ENCODE results near the gene ASTN2. TPM values are rescaled to one million over a fixed set of nuclear protein-coding genes. Genes with fewer than 3 reads are reported as not detected.

Gene ASTN2
- total and polyA plus RNA-seq, 2 donors (not counting 3 experiments of a cell fraction or from before 2014, with no cell fraction given), result 1.0 to 1.9 TPM

- FAIRE-seq, result no peak
- Histone ChIP-seq H4K20me1 (replicated peaks; ENCODE audit: control insufficient read depth, extremely low read depth, insufficient read depth, low read length) (no peaks in the 10 kb centered on the region), H3K36me3 (ENCODE audit: control insufficient read depth in 2 of 2, extremely low read depth in 1 of 2, insufficient read depth in 2 of 2, low read length in 2 of 2) (no peaks in the 10 kb centered on the region), H3K79me2 (ENCODE audit: control insufficient read depth, insufficient read depth, low read length) (no peaks in the 10 kb centered on the region), H3K27ac (ENCODE audit: insufficient read depth, low read depth, low read length) (no peak overlapping the region), H3K9me1 (replicated peaks; ENCODE audit: control insufficient read depth, extremely low read depth, insufficient read depth, low read length) (no peaks in the 10 kb centered on the region), H3K4me1 (ENCODE audit: control insufficient read depth, extremely low read depth, insufficient read depth, low read length) (no peaks in the 10 kb centered on the region), H2AFZ (ENCODE audit: low read depth, low read length) (no peak overlapping the region), H3K9me3 (replicated peaks; ENCODE audit: control insufficient read depth, insufficient read depth, low read length) (no peaks in the 10 kb centered on the region), H3K27me3 (ENCODE audit: control insufficient read depth in 2 of 2, insufficient read depth in 2 of 2, low read length in 2 of 2) (no peaks in the 10 kb centered on the region), H3K4me2 (ENCODE audit: insufficient read depth, low read length) (no peak overlapping the region), H3K9ac (replicated peaks; ENCODE audit: extremely low read depth, insufficient read depth, low read length) (no peak overlapping the region), H3K4me3 (replicated peaks in 1 of 3; ENCODE audit: insufficient read depth in 1 of 3, low read depth in 1 of 3, low read length in 3 of 3) (no peak overlapping the region)
- dilution Hi-C loops (cut with MboI; ENCODE audit: extremely low pct_ligation_motif_present, low sequenced_read_pairs) (no loop called here), intact Hi-C loops (cut with micrococcal nuclease) (no loop called here)
- ChIA-PET CTCF (no interaction called here), POLR2A (no interaction called here)
- TF ChIP-seq CTCF (IDR thresholded peaks at IDR 0.05; ENCODE audit: extremely low read depth in 1 of 2, insufficient read depth in 1 of 2, low read depth in 1 of 2, low read length in 2 of 2) (no peak), POLR2AphosphoS5 (IDR thresholded peaks at IDR 0.05; ENCODE audit: insufficient read depth, low read depth, low read length) (no peak), EZH2 (IDR thresholded peaks at IDR 0.05; ENCODE audit: borderline replicate concordance, low read depth, low read length, severe bottlenecking) (no peak), FOS (IDR thresholded peaks at IDR 0.05; ENCODE audit: borderline replicate concordance, insufficient read depth, low read length) (no peak), MAX (IDR thresholded peaks at IDR 0.05; ENCODE audit: insufficient read depth, insufficient read length) (no peak), MYC (IDR thresholded peaks at IDR 0.05; ENCODE audit: low read depth, low read length) (no peak), JUN (IDR thresholded peaks at IDR 0.05; ENCODE audit: borderline replicate concordance, insufficient read depth, insufficient read length, low read depth) (no peak), POLR2A (IDR thresholded peaks at IDR 0.05; ENCODE audit: low read depth, low read length) (no peak), GATA2 (IDR thresholded peaks at IDR 0.05; ENCODE audit: insufficient read depth, insufficient read length, low read depth, low read length) (no peak)
- no peak for DNase-seq (ENCODE audit: low read depth, low spot score)
- no TSS peak for BruUV-seq (replicated peaks)
Observed at GRCh38 chr9:117114768-117115167, 300.1 kb downstream of the ASTN2 start.

Data from endothelial cell of umbilical vein (primary cell).